ENCODE data around the gene FEM1B.

DNA sequence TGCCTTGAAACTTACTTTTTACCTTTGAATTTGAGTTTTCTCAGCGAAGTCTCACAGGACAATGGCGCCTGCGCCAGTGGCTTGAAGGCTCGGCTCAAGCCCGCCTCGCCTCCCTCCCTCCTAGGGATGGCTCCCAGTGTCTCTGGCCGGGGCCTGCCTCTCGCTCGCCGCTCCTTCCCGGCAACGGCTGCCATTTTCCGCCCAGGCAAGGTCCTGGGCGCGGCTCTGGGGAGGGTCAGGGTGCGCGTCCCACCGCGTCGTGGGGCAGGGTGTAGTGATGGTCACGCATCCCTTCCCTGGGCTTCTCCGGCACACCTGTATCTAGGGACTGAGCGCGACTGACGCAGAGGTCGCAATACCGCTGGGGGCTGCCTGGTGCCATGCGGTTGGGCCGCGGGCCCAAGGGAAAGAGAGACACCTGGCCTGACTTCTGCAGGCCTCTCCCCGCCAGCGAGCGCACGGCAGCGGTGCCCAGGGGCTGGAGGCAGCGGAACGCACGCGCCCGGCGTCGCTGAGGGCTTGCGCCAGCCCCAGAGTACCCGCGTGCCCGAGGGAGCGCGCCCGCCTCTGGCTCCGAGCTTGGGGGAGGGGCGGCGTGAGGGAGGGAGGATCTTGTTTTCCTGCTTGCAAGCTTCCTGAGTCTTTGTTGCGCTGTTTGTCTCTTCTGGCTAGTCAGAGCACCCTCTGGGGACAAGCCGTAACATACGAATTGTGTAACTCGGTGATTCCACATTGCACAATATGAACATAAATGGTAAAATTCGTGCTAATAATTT lies 20.7 kb upstream of the FEM1B start:
- TF ChIP-seq GATA2 (IDR thresholded peaks at IDR 0.05; ENCODE audit: low read depth, low read length) (no peak), GATA3 (IDR thresholded peaks at IDR 0.05; ENCODE audit: low read depth, low read length) (no peak)
